ENCODE measurements around the gene C2orf80.
"Not testable (repeated sequence)": the region's sequence is repeated elsewhere in the genome, so short reads cannot be mapped to it uniquely, and the experiment has no call there.

C2orf80 gene

DNA sequence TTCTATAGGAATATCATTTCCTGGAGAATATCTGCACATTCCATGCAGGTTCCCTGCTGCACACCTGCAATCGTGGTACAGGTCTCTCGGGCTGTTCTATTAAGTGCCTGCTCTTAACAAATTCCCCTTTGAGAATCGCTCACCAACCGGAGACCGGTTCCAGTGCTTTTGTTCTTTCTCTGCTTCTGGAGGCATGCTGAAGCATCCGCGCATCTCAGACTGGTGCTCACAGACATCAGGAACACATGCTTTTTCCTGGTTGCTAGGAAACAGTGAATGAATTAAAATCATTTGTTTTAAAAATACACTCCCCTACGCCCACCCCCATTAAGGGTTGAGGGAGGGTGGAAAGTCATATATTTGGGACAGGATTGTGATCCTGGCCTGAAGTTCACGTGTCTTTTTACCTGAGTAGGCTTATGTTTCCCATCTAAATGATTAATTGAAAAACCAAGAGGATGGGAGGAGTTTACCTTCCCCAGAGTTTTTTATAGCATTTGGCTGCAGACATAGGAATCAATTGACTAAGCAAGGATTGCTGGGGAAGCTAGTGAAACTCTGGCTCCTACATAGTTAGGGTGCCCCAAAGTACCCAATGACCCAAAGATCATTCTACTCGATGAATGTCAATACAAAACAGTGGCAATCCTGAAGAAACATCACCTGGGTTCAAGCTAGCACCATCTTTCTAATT lies at the start of gene C2orf80:
Gene C2orf80 (minus strand): TSS at position 221 of the 694 bp plus-strand sequence. CDS start 3,044 bp downstream, outside the sequence.
- DNase-seq (ENCODE audit: low read depth) = no peak

DNA sequence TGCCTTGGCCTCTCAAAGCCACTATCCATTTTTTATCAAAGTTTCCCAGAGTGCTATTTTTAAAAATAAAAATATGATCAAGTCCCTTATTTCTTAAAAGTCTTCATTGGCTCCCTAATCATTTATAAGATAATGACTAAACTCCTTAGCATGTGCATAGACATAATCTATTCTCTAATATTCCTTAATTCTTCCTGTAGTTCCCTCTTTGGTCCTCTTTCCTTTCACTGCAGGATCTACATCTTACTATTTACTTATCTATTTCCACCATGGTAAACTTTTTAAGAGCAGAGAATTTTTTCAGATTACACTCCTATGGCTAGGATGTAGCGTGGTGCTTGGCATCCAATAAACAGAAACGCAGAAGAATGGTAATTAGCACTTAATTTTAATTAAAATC lies 46.0 kb upstream of the C2orf80 start:
- DNase-seq (ENCODE audit: low read depth) = no peak

DNA sequence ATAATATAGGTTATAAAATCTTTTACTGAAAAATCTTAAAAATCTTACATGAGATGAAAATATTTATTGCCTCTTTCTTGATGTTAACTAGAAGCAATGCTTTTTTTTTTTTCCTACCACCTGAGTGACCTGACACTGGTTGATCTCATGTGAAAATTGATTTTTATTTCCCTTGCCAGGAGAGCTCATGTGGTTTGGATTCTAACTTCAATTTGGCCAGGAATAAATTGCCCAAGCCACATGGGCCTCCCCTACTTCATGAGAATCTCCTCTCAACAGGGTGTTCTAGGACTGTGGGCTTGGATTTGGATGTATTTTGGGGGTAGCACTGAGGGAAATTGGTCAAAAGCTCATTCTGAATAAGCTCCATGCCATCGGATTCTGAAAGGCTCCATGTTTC lies 45.0 kb upstream of the C2orf80 start:
- DNase-seq (ENCODE audit: low read depth) = no peak

DNA sequence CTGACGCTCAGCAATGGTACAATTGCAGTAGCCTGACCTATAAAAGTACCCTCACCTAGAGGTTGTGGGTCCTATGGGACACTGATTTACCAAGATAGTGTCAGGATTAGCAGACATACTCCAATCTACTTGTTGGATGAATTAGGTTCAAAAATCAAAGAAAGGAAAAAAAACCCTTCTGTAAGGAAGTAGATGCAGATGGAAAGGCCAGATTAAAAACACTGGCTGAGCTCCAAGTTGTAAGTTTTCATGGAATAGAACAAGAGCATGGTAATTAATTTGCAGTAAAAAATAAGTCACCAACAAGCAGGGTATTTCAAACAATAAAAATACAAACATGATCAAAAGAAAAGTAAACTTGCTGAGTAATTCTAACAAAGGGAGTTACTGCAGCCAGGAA lies 38.6 kb upstream of the C2orf80 start:
- DNase-seq (ENCODE audit: low read depth) = no peak

DNA sequence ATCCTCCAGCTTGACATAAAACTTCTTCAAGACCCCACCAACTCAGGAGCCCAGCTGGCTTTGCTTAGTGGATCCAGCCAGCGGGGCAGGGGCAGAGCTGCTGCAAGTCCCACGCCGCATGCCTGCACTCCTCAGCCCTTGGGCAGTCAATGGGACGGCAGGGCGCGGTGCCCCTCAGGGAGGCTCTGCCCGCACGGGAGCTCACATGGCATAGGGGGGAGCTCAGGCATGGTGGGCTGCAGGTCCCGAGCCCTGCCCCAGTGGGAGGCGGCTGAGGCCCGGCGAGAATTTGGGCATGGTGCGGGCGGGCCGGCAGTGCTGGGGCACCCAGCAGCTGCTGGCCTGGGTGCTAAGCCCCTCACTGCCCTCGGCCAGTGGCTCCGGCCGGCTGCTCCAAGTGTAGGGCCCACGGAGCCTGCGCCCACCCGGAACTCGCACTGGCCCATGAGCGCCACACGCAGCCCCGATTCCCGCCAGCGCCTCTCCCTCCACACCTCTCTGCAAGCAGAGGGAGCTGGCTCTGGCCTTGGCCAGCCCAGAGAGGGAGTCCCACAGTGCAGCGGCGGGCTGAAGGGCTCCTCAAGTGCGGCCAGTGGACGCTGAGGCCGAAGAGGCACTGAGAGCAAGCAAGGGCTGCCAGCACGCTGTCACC lies 37.9 kb upstream of the C2orf80 start:
- DNase-seq (ENCODE audit: low read depth) = no peak

DNA sequence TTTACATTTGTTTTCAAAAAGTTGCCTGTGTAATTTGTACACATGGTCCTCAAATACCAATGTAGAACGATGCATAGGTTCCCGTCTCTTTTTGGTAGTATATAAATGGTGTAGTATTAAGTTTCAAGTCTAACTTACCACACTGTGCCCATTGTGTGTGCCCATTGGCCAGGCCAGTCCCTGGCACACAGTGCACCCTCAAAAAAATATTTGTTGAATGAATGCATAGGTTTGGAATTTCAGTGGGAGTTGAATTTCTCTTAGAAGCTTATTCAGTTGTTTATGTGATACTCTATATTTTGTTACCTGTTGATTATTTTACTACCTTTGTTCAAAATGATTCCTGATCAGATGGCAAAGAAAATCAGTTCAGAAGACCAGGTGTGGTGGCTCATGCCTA lies 35.0 kb upstream of the C2orf80 start:
- no peak for DNase-seq (ENCODE audit: low read depth)

DNA sequence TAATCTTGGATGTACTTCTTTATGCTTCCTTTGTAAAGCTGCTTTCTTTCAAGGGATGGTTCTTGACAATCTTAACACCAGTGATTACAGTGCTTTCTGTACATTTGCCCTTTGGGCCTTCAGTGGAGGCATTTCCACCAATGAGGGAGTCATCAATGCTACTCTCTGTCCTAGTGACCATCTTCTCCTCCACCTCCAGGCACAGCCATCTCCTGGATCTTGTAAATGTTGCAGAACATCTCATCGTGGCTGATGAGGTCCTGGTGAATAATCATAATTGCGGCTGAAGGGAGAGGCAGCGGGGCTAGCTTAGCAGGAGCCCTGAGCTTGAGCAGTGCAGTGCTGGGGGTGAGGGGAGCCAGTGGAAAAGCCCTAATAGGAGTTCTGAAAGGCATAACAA lies 32.5 kb upstream of the C2orf80 start:
- peak; percentile 14 for DNase-seq (ENCODE audit: low read depth)

DNA sequence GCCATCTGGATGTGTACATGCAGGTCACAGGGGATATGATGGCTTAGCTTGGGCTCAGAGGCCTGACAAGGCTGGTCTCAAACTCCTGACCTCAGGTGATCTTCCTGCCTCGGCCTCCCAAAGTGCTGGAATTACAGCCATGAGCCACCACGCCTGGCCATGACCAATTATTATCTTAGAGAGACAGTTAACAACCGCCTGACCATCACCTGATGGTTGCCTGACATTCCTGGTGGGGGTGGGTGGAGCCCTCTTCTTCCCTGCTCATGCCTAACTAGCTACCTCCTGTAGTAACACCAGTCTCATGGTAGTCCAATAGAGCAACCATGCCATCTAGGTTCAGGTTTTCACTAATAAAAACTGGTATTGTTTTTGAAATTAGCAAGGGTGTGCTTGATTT lies 32.0 kb upstream of the C2orf80 start:
- DNase-seq (ENCODE audit: low read depth) = not testable (repeated sequence)

DNA sequence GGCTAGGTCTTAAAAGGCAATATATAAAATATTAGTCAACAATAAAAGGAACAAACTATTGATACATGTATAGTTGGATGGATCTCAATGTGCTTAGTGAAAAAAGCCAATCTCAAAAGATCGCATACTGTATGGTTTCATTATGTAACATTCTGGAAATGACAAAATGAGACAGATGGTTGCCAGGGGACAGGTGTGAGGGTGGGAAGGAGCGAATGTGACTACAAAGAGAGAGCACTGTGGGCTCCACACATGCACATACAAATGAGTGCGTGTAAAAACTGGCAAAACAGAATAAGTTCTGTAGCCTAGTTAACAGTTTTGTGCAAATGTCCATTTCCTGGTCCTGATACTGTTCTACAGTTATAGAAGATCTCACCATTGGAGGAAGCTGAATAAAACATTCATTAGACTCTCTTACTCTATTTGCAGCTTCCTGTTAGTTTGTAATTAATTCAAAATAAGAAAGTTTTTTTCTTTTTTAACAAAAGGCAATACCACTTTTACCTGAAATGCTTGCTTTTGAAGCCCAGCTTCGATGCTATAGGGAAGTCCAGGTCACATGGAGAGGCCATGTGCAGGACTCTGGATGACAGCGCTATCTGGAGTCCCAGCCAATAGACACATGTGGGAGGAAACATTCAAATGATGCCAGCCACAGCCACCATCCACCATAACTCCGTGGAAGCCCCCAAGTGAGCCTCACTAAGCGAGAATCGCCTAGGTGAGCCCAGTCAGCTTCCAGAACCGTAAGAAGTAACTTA lies 21.0 kb upstream of the C2orf80 start:
- no peak for DNase-seq (ENCODE audit: low read depth)

DNA sequence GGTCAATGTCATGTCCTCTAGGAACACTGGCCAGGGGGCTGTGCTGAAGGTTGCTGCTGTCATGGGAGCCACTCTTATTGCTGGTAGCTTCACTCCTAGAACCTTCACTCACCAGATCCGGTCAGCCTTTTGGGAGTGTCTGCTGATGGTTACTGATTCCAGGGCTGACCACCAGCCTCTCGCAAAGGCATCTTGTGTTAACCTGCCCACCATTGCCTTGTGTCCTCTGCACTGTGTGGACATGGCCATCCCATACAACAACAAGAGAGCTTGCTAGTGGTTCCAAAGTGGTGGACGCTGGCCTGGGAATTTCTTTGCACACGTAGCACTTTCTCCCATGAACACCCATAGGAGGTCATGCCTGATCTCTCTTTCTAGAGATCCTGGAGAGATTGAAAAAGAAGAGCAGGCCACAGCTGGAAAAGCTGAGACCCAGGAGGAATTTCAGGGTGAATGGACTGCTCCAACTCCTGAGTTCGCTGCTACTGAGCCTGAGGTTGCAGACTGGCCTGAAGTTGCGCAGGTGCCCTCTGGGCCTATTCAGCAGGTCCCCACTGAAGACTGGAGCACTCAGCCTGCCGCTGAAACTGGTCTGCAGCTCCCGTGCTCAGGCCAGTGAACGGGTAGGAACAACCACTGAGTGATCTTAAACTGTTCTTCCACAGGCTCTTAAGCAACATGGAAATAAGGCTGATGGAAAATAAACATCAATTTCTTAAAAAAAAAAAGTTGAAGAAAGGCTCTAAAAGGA lies 18.7 kb upstream of the C2orf80 start:
- DNase-seq (ENCODE audit: low read depth) = no peak

DNA sequence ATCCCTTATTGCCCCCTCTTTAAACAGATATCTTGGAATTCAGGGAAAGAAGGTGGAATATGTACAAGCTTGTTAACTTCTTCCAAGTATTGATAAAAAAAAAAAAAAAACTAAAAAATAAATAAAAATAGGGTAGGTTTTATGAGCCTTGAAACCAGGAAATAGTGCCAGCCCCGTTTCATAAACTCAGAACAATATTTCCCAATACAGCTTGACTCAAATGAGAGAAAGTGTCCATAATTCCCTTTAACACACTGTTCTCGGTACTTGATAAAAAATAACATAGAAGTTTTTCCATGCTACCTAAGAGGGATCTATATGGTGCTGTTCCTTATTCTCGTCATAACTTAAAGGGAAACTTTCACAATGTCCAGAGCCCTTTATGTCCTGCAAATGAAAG lies 17.9 kb upstream of the C2orf80 start:
- DNase-seq (ENCODE audit: low read depth) = no peak

DNA sequence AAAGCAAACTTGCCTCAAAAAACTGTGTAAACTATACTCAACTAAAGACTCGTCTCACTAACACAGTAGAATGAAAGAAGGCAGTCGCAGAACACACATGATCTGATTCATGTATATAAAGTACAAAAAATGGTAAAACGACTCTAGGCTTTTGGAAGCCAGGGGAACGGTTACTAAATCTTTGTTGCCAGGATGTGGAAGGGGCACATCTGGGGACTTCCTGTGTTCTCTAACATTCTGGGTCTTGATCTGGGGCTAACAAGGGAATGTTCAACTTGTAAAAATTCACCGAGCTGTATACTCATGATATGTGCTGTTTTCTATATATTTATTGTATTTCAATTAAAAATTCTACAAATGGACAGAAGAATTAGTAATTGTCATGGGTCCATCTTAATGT lies 14.3 kb upstream of the C2orf80 start:
- DNase-seq (ENCODE audit: low read depth) = no peak

DNA sequence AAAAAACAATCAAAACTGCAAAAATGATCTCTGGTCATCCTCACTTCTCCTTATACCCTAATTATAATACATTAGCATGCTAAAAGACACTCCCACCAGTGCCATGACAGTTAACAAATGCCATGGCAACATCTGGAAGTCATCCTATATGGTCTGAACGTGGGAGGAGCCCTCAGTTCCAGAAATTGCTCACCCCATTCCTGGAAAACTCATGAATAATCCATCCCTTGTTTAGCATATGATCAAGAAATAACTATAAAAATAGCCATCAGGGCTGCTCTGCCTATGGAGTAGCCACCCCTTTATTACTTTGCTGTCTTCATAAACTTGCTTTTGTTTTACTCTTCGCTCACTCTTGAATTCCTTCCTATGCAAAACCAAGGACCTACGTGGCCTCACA lies 5.7 kb upstream of the C2orf80 start:
- no peak for DNase-seq (ENCODE audit: low read depth)

DNA sequence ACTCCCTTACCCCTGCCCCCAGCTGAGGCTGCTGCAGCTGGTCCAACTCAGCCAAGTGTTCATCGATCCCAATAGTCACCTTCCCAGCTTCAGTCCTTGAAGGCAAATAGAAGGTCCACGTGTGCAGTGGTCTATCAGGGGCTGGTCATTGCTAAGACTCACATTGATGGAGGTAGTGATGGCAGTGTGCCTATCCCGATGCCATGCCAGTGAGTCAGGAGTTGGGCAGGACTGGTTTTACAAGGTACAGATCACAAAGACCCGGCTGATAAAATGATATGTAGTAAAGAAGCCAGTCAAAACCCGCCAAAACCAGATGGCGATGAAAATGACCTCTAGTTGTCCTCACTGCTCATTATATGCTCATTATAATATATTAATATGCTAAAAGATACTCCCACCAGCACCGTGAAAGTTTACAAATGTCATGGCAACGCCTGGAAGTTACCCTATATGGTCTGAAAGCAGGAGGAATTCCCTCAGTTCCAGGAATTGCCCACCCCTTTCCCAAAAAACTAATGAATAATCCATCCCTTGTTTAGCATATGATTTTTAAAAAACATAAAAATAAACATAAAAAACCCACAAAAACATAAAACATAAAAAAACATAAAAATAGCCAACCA lies 2.9 kb upstream of the C2orf80 start:
- DNase-seq (ENCODE audit: low read depth) = no peak

DNA sequence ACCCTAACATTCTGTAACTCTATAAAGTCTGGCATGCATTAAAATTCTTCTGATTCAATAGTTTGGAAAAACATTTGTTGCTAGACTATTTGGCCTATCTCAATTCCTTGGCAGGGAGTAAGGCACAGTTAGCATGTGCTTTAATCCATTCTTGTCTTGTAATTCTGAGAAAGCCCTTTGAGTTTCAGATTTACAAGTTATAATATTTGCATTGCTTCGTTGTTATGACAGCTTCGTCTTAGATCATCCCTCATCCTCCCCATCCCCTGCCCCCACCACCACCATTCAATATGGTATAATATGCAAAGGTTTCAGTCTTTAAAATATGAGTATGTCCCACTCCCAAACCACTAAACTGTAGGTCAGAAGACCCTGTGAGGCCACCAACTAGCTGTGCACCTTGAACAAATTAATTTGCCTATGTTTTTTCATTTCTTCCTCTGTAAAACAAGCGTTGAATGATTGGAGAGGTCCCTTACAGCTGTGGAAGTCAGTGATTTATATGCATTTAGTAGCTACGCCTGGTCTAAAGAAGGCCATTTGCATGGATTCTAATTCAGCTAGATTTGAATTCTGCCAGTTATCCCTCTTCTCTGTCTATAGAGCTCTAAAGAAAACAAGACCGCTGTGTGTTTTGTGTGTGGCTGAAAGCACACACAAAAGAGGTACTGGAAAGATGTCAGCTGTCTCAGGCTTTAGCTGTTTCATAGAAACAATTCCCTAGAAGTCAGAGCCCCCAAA lies 591 bp downstream of the C2orf80 start:
- DNase-seq (ENCODE audit: low read depth) = no peak

DNA sequence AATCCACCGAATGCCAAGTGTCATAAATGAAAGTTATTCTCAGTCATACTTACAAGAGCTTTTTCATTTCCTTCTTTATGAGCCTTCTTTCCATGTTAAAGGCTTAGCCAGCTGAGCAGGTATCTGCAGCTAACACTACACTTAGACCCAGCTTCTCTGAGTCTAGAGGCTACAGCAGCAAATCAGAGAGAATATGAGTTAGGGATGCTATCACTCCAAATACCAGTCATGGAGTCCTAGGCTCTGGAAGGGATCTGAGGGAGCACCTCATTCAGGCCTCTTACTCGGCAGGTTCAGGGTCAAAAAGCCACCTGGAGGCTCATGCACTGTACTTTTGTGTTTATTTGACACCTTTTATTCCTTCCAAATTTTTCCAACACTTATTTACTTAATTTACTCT lies 2.9 kb downstream of the C2orf80 start:
- no peak for DNase-seq (ENCODE audit: low read depth)

DNA sequence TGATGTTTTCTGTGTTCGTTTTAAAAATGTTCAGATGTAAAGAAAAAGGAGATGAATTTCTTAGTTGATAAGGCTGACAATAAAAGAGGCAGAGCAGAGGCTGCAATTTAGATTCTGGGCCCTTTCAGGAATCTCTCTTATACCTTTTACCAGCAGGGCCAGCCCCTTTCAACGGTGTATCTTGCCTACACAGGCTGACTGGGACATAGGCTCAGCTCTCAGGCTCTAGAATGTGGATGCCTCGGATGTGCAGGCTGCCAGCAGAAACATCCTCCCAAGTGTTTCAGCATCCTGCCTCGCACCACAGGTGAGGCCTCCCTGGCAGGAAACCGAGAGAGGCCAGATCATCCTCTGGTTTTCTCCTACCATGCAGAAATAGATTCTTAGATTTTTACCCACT lies 3.4 kb downstream of the C2orf80 start:
- DNase-seq (ENCODE audit: low read depth) = no peak

DNA sequence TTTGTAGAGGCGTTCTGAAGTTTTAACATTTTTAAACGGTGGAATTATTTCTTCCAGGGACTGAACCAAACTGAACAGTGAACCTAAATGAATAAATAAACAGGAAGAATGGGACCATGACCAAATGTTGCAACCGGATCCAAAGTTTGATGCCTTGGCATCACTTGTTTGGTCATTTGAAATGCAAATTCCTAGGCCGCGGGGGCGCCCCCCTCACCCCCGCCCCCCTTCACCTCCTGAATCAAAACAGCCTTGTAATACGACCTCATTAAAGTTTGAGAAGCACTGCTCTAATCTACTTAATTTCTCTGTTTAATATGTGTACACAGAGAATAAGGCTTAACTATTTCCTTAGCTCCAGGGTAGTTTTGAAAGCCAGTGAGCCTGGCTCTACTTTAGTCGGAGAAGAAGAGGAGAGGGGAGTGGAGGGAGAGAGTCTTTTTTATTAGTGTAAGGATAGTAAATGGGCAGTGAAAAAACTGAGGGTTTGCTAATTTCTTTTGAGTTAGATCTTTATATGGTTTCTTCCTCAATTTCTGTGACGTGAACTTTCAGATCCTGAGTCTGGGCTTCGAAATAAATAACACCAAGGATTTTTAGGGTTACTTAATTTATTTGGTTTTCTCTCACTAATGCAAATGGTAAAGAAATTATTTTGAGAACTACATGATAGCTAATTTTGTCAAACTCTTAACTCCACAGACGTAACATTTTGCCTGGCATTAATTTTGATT lies 5.7 kb downstream of the C2orf80 start:
- DNase-seq (ENCODE audit: low read depth) = no peak

DNA sequence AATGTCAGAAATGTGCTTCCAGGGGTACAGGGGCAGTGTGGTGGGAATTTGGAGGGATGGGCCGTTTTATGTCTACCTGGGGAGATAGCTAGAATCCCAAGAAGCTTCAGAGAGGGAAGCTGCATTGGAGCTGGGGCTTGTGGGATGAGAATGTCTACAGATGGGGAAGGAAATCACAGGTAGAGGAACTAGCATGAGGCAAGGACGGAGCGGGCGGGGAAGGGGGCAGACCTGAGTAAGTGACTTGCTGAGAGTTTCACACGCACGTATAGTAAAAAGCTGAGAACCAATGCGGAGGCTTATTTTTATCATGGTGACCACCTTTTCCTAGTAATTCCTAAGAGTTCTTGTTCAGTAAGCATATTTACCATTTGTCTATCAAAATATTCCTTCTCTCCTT lies 6.3 kb downstream of the C2orf80 start:
- no peak for DNase-seq (ENCODE audit: low read depth)

DNA sequence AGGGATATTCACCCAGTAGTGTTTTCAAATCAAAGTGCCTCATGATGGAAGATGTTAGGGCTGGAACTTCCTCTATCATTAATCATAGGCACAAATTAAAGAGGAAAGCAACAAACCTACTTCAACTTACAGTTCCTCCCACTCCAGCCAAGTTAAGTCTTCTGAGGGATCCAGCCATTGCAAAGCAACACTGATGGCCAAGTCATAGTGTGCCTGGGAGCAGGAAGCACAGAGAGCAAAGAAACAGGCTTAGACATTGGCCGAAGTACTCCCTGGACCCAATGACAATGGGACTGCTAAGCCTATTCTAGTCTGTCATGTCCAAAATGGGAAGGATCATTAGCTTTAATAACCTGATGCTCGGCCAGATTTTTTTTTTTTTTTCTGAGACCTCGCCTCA lies 7.0 kb downstream of the C2orf80 start:
- no peak for DNase-seq (ENCODE audit: low read depth)
